Fibroblast of the aortic adventitia (primary cell): ENCODE results near the gene AAK1. TPM values are rescaled to one million over a fixed set of nuclear protein-coding genes. Genes with fewer than 3 reads are reported as not detected.

Experiments
- DNase-seq: peaks from one replicate; pipeline ENCODE4 v3.0.0-alpha.2; 2010; ENCODE audit warnings: low read depth
- H3K4me3 ChIP-seq: 2 replicates; pipeline ENCODE4 v1.5.1; 2011; ENCODE audit warnings: low read depth, mild to moderate bottlenecking, control low read depth, low read length, moderate library complexity
- CTCF ChIP-seq: IDR thresholded peaks from 2 replicates; pipeline ENCODE4 v1.5.1; 2011; ENCODE audit warnings: mild to moderate bottlenecking, low read length, control low read depth, inconsistent platforms; ENCODE audit not compliant: insufficient read depth
- total RNA-seq: library from RNA; depleted of rRNA; stranded (reverse); fragments of >200 nt; gene quantifications from 2 replicates; pipeline ENCODE4 v1.2.3, GENCODE V29; 2012; ENCODE audit warnings: low replicate concordance

Gene AAK1
- total RNA-seq, 1 donor, result 82.6 TPM

- DNase-seq, result no peak
- no peak overlapping the region for H3K4me3 ChIP-seq
- TF ChIP-seq CTCF, result no peak
Measured at GRCh38 chr2:69524799-69525198, 118.7 kb downstream of the AAK1 start.

GRCh38 chr2:69521747-69522146 is 121.8 kb downstream of the AAK1 start:
- no peak for TF ChIP-seq CTCF
- no peak overlapping the region for H3K4me3 ChIP-seq
- DNase-seq, result no peak

GRCh38 chr2:69518841-69519240 is 124.7 kb downstream of the AAK1 start:
- no peak for TF ChIP-seq CTCF
- no peak overlapping the region for H3K4me3 ChIP-seq
- DNase-seq, result peak; percentile 16

DNA sequence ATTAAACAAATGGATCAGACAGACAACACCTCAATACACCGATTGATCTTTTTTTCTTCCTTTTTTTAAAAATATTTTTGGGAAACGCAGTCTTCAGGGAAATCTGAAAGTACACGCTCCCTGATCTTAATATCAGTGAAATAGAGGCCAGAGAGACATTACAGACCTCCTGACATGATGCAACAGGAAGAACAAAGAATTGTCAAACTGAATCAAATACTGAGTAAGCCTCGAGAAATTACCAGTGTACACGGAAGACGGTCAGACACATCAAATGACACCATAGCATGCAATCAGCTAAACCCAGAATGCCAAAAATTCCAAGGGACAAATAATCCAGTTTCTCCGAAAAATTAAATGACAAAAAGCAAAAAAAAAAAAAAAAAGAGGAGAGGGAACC is 126.1 kb downstream of the AAK1 start:
- no peak for TF ChIP-seq CTCF
- peak; percentile 31 for DNase-seq

DNA sequence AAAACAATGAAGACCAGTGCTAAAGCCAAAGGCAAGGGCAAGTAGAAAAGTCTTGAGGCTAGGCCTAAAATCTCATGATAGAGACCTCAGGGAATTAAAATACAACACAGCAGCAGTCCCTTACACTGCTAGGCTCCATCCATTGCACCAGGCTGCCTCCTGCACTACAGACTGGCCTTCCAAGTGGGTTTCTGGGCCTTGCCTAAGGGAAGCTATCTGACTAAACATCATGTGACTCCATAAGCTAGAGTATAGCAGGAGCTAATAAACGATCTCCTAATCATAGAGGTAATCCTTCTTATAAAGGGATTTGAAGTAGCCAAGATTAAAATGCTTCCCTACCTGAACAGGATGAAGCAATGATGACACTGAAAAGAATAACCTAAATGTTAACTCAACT is 128.7 kb downstream of the AAK1 start:
- peak; percentile 30 for DNase-seq
- no peak overlapping the region for H3K4me3 ChIP-seq
- TF ChIP-seq CTCF, result no peak

More for the DNA sequence above, 126.1 kb downstream of the AAK1 start:
- no peak overlapping the region for H3K4me3 ChIP-seq

DNA sequence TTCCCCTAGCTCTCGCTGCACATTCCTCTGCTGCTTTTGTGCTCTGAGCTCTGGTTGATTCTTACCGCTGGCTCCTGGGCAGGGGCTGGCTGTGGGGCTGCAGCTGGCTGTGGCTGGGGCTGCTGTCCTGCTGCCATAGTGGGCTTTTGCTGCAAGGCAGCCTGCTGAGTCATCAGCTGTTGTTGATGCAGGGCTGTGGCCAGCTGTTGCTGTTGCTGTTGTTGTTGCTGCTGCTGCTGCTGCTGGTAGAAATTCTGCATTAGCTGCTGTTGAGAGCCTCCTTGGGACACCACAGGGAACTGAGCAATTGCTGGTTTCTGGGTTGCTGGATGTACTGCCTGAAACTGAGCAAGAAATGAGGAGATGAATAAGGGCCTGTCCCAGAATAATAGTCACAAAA is 129.1 kb downstream of the AAK1 start:
- DNase-seq, result peak; percentile 72
- no peak for TF ChIP-seq CTCF
- H3K4me3 ChIP-seq, result no peak overlapping the region

- DNase-seq, result no peak
- TF ChIP-seq CTCF, result no peak
- H3K4me3 ChIP-seq, result no peak overlapping the region
Measured at GRCh38 chr2:69512446-69512845, 131.1 kb downstream of the AAK1 start.
